ENCODE results near the gene ZDHHC8.

DNA sequence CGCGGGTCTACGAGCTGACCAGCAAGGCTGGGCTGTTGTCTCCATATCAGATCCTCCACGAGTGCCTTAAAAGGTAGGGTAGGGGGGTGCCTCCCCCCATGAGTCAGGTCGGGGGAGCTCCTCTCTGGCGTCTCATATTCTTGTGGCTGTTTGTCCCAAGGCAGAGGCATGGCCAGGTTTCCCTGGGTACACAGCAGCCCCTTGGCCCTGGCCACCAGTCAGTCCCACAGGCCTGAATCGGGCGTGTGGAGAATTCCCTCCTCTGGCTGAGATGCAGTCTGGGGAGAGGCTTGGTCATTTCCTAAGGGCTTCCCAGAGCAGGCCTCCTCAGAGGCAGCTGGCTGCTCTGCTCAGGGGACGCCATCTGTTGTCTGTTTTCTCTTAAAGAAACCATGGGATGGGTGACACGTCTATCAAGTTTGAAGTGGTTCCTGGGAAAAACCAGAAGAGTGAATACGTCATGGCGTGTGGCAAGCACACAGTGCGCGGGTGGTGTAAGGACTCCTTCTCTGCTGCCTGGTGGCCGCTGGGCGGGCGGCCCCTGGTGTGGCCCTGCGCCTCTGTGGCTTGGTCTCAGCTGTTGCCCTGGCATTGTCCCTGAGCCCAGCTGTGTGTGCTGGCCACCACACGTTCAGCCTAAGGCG lies 25.3 kb upstream of the ZDHHC8 start:
- TF ChIP-seq, protein P1, sequence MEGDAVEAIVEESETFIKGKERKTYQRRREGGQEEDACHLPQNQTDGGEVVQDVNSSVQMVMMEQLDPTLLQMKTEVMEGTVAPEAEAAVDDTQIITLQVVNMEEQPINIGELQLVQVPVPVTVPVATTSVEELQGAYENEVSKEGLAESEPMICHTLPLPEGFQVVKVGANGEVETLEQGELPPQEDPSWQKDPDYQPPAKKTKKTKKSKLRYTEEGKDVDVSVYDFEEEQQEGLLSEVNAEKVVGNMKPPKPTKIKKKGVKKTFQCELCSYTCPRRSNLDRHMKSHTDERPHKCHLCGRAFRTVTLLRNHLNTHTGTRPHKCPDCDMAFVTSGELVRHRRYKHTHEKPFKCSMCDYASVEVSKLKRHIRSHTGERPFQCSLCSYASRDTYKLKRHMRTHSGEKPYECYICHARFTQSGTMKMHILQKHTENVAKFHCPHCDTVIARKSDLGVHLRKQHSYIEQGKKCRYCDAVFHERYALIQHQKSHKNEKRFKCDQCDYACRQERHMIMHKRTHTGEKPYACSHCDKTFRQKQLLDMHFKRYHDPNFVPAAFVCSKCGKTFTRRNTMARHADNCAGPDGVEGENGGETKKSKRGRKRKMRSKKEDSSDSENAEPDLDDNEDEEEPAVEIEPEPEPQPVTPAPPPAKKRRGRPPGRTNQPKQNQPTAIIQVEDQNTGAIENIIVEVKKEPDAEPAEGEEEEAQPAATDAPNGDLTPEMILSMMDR (conservative IDR thresholded peaks at IDR 0.05 in 1 of 2, IDR thresholded peaks at IDR 0.05 in 1 of 2; ENCODE audit: extremely low read depth in 1 of 2, insufficient read depth in 1 of 2, low read depth in 1 of 2, low read length in 2 of 2) = no peak
- TF ChIP-seq EZH2 (IDR thresholded peaks at IDR 0.05; ENCODE audit: borderline replicate concordance, low read length) = no peak
